Breast epithelium (tissue), 4 donors: ENCODE results near the gene CDYL. TPM values are rescaled to one million over a fixed set of nuclear protein-coding genes. Genes with fewer than 3 reads are reported as not detected.

ENCODE experiments used
- DNase-seq, 2 donors: peaks; one replicate each; pipeline ENCODE4 v3.0.0-alpha.2; 2019; ENCODE audit warnings: low spot score in 2 of 2
- H3K27ac ChIP-seq, 2 donors: fragments of 200-600 bp; sonication (generic) in 1 of 2; one replicate each; pipeline ENCODE4 v1.5.1; 2016 to 2019; ENCODE audit warnings: mild to moderate bottlenecking in 1 of 2
- H3K27me3 ChIP-seq, 2 donors: fragments of 200-600 bp; sonication (generic) in 1 of 2; one replicate each; pipeline versions ENCODE4 v1.5.1 to v1.6.0; 2017 to 2019; ENCODE audit warnings: control low read depth in 1 of 2, mild to moderate bottlenecking in 1 of 2
- H3K36me3 ChIP-seq: fragments of 200-600 bp; one replicate; pipeline ENCODE4 v1.5.1; 2019
- H3K4me1 ChIP-seq, 2 donors: fragments of 200-600 bp; sonication (generic); one replicate each; pipeline ENCODE4 v1.5.1; 2016 to 2019; ENCODE audit warnings: control low read depth in 1 of 2
- H3K4me3 ChIP-seq, 3 donors: fragments of 200-600 bp; sonication (generic); 1 replicate in 2 of 3; 2 replicates in 1 of 3; pipeline ENCODE4 v1.5.1; 2016 to 2019; ENCODE audit warnings: mild to moderate bottlenecking in 3 of 3, moderate library complexity in 2 of 3
- H3K9me3 ChIP-seq, 2 donors: fragments of 200-600 bp; sonication (generic) in 1 of 2; one replicate each; pipeline ENCODE4 v1.5.1; 2016 to 2019; ENCODE audit warnings: control low read depth in 1 of 2
- POLR2A ChIP-seq: fragments of 450-650 bp; IDR thresholded peaks from one replicate; pipeline ENCODE4 v1.6.1; 2016; ENCODE audit warnings: antibody characterized with exemption, mild to moderate bottlenecking, moderate library complexity
- POLR2AphosphoS5 ChIP-seq, 3 donors: sonication (generic); formaldehyde crosslinking; IDR thresholded peaks; one replicate each; pipeline ENCODE4 v1.6.1; 2017; ENCODE audit warnings: antibody characterized with exemption in 3 of 3
- intact Hi-C: fragments of 100-400 bp; cut with DNase I; formaldehyde crosslinking; loops from one replicate; pipeline ENCODE4 v1.15.1; 2023; ENCODE audit warnings: low total_unique reads
- total RNA-seq, 3 donors: library from RNA; depleted of rRNA; stranded (reverse); fragments of >200 nt; gene quantifications; one replicate each; pipeline ENCODE4 v1.1.0, GENCODE V29; 2016
- TF ChIP-seq, protein P1 (sequence below), 3 donors: fragments of 450-650 bp; IDR thresholded peaks; one replicate each; pipeline ENCODE4 v1.5.1; 2016 to 2017; ENCODE audit warnings: antibody characterized with exemption in 3 of 3, mild to moderate bottlenecking in 3 of 3, moderate library complexity in 3 of 3

CDYL gene
- total RNA-seq, 3 donors from 2014 or later = 32.9 to 58.0 (median 40.0) TPM

DNA sequence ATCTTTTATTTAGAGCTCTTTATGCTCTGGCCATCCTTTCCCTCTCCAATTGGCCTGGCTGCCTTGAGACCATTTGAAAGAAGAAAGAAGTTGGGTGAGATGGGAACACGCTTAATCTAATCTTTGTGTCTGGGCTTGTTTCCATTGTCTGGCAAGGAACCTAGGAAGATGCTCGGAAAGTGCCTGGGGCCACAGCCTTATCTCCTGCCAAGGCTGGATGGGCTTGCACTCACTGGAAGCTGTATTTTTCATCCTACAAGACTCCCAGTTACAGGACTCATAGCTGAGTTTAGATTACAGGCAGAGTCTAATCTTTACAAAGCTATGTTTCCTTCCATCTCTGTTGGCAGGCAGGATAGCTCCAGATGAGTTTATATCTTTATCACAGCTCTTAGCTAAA is 33.1 kb upstream of the CDYL start:
- intact Hi-C loops = no loop called here
- H3K27me3 ChIP-seq = no peaks in the 10 kb centered on the region
- H3K27ac ChIP-seq = no peak overlapping the region
- no peak for DNase-seq
- TF ChIP-seq POLR2A (no peak), POLR2AphosphoS5 (IDR thresholded peaks at IDR 0.05) (no peak)
- TF ChIP-seq, protein P1, sequence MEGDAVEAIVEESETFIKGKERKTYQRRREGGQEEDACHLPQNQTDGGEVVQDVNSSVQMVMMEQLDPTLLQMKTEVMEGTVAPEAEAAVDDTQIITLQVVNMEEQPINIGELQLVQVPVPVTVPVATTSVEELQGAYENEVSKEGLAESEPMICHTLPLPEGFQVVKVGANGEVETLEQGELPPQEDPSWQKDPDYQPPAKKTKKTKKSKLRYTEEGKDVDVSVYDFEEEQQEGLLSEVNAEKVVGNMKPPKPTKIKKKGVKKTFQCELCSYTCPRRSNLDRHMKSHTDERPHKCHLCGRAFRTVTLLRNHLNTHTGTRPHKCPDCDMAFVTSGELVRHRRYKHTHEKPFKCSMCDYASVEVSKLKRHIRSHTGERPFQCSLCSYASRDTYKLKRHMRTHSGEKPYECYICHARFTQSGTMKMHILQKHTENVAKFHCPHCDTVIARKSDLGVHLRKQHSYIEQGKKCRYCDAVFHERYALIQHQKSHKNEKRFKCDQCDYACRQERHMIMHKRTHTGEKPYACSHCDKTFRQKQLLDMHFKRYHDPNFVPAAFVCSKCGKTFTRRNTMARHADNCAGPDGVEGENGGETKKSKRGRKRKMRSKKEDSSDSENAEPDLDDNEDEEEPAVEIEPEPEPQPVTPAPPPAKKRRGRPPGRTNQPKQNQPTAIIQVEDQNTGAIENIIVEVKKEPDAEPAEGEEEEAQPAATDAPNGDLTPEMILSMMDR (IDR thresholded peaks at IDR 0.05) = no peak
- H3K9me3 ChIP-seq = no peaks in the 10 kb centered on the region
- no peaks in the 10 kb centered on the region for H3K36me3 ChIP-seq
- no peaks in the 10 kb centered on the region for H3K4me1 ChIP-seq
- no peak overlapping the region for H3K4me3 ChIP-seq

DNA sequence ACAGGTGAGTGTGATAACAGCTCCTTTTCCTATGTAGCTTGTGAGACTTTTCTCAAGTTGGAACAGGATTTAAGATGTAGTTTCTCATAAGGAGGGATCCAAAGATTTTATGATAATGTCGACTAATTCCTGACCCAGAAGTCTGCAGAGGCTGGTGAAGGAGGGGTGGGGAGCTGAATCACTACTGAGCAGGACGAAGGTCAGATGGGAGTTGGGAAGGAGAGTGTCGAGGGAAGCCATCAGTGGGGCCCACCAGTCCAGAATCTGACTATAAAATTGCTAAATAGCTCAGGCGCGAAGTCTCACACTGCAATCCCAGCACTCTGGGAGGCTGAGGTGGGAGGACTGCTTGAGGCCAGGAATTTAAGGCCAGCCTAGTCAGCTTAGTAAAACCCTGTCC is 32.3 kb upstream of the CDYL start:
- Histone ChIP-seq H3K27ac (no peak overlapping the region), H3K36me3 (no peaks in the 10 kb centered on the region), H3K4me1 (no peaks in the 10 kb centered on the region), H3K27me3 (no peaks in the 10 kb centered on the region), H3K4me3 (no peak overlapping the region), H3K9me3 (no peaks in the 10 kb centered on the region)
- no peak for DNase-seq
- TF ChIP-seq POLR2AphosphoS5 (IDR thresholded peaks at IDR 0.05) = no peak
- TF ChIP-seq, protein P1 (IDR thresholded peaks at IDR 0.05) = no peak
- no peak for TF ChIP-seq POLR2A
- intact Hi-C loops = no loop called here

DNA sequence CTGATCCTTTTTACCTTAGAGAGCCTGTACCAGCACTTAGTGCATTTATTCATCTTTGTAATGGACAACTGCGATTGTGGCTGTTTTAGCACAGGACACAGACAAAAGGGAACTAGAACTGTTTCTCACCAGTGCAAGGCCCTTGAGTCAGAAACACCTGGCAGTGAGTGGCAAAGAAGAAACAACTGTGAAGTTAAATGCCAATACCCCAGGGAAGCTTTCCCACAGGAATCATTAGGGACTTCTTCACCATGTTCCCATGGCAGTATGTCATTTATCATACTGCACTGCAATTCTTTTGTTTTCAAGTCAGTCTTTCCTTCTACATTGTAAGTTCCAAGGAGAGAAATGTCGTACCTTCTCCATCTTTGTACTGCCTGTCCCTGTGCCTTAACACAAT is 28.6 kb upstream of the CDYL start:
- Histone ChIP-seq H3K4me1 (no peaks in the 10 kb centered on the region), H3K9me3 (no peaks in the 10 kb centered on the region), H3K4me3 (no peak overlapping the region), H3K27ac (no peak overlapping the region), H3K27me3 (no peaks in the 10 kb centered on the region), H3K36me3 (no peaks in the 10 kb centered on the region)
- no peak for TF ChIP-seq POLR2AphosphoS5 (IDR thresholded peaks at IDR 0.05)
- TF ChIP-seq POLR2A = no peak
- TF ChIP-seq, protein P1 (IDR thresholded peaks at IDR 0.05) = no peak
- intact Hi-C loops = no loop called here
- no peak for DNase-seq

DNA sequence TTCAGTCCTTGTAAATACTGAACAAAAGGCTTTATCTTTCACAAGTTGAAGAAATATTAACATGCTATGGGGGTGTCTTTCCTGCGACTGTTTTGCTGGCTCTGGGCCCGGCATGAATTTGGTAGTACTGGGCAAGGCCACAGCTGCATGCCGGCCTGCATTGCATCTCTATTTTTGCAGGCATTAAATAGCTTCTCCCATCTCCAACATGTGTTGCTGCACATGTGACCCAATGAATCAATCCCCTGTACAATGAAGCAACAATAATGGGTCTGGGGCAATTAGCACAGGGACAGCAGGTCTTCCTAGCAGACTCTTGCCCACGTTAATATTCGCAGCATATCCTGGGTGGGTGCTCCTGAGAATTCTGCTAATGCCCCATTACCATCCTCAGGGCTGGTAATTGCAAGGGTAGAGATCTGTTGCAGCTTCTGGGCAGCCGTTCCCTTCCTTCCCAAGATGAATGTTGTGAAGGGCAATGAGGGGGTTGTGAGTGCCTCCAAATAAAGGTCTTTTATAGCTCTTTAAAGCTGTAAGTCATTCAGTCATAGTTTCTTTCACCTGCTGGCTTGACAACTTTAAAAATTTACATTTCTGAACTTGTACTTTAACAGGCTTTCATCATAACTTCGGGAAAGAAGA is 24.3 kb upstream of the CDYL start:
- intact Hi-C loops = no loop called here
- Histone ChIP-seq H3K9me3 (no peaks in the 10 kb centered on the region), H3K36me3 (no peaks in the 10 kb centered on the region), H3K4me3 (no peak overlapping the region), H3K27ac (no peak overlapping the region), H3K27me3 (no peaks in the 10 kb centered on the region), H3K4me1 (no peaks in the 10 kb centered on the region)
- TF ChIP-seq, protein P1 (IDR thresholded peaks at IDR 0.05) = no peak
- no peak for TF ChIP-seq POLR2A
- no peak for TF ChIP-seq POLR2AphosphoS5 (IDR thresholded peaks at IDR 0.05)
- no peak for DNase-seq

DNA sequence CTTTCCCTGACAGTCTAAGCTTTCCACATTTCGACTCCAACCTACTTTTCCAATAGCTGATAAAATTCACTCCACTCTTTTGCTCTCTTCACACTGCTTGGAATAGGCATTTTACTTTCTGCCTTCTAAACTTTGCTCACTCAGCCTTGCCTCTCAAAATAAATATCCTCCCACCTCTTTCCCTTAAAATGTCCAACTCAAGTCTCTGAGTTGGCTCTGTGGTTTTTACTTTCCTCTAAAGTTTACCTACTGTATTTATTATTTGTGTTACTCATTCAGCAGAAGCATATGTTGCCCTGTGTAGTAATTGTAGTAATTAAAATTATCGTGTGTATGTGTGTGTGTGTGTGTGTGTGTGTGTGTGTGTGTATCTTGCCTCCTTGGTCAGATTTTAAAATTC is 20.0 kb upstream of the CDYL start:
- DNase-seq = no peak
- Histone ChIP-seq H3K4me1 (no peaks in the 10 kb centered on the region), H3K4me3 (no peak overlapping the region), H3K27me3 (no peaks in the 10 kb centered on the region), H3K9me3 (no peaks in the 10 kb centered on the region), H3K36me3 (no peaks in the 10 kb centered on the region), H3K27ac (no peak overlapping the region)
- intact Hi-C loops = no loop called here
- TF ChIP-seq, protein P1 (IDR thresholded peaks at IDR 0.05) = no peak
- TF ChIP-seq POLR2AphosphoS5 (IDR thresholded peaks at IDR 0.05) (no peak), POLR2A (no peak)
